ENCODE results near the gene PADI4. TPM values are rescaled to one million over a fixed set of nuclear protein-coding genes. Genes with fewer than 3 reads are reported as not detected.
A peak's percentile ranks its signal among the peaks of the same experiment; 100 is the strongest.

Gene PADI4
- total and polyA plus RNA-seq, 2 of the 4 experiments (the other 2 are of a cell fraction): not detected

GRCh38 chr1:17270891-17271765, 36.9 kb upstream of the PADI4 start:
- DNase-seq: no peak
- Histone ChIP-seq H4K5ac (ENCODE audit: low read depth, low read length) (no peak overlapping the region), H2AK5ac (ENCODE audit: low read depth, low read length) (no peak overlapping the region), H4K20me1 (ENCODE audit: insufficient read depth, low read length) (no peaks in the 10 kb centered on the region), H2BK20ac (ENCODE audit: low read depth, low read length) (no peak overlapping the region), H3K9me1 (ENCODE audit: insufficient read depth, low read length) (no peaks in the 10 kb centered on the region), H3K79me1 (ENCODE audit: low read depth in 1 of 2, low read length in 2 of 2) (no peaks in the 10 kb centered on the region), H3K9me3 (ENCODE audit: control insufficient read depth, insufficient read depth, low read length) (no peaks in the 10 kb centered on the region; the same call in 1 of the 2 replicates), H3K9ac (ENCODE audit: low read depth, low read length) (no peak overlapping the region), H2AFZ (replicated peaks; ENCODE audit: low read length, poor library complexity) (no peak overlapping the region), H3K27me3 (ENCODE audit: control insufficient read depth, insufficient read depth, low read length) (peaks cover 12% of the 10 kb centered on the region), H3K23ac (ENCODE audit: low read depth, low read length) (no peak overlapping the region), H3K4me1 (ENCODE audit: control insufficient read depth, insufficient read depth, low read length) (no peaks in the 10 kb centered on the region), H4K91ac (ENCODE audit: insufficient read depth, low read depth, low read length) (no peak overlapping the region), H3K36me3 (ENCODE audit: control insufficient read depth, insufficient read depth, low read length) (no peaks in the 10 kb centered on the region), H2BK15ac (ENCODE audit: low read depth, low read length) (no peak overlapping the region), H3K4me2 (ENCODE audit: low read depth, low read length) (no peak overlapping the region), H2BK120ac (ENCODE audit: low read depth, low read length) (no peak overlapping the region), H3K4ac (ENCODE audit: low read depth, low read length) (no peak overlapping the region), H3K18ac (ENCODE audit: low read depth, low read length) (no peak overlapping the region), H2BK5ac (ENCODE audit: low read depth, low read length, poor library complexity, severe bottlenecking) (no peak overlapping the region), H3K4me3 (ENCODE audit: insufficient read depth, low read depth, low read length) (no peak overlapping the region), H3K27ac (ENCODE audit: insufficient read depth, low read length) (no peak overlapping the region), H3K56ac (ENCODE audit: extremely low read depth, insufficient read depth, low read length) (no peak overlapping the region), H4K8ac (ENCODE audit: low read depth in 2 of 2, low read length in 2 of 2) (no peak overlapping the region), H2AK9ac (replicated peaks; ENCODE audit: low read depth, low read length, poor library complexity) (peak overlapping the region; percentile 5), H3K14ac (replicated peaks; ENCODE audit: low read depth, low read length) (no peak overlapping the region)
- 66% methylated on average over 5 of the region's 23 CpGs; no CpG with 5 or more reads in 1 of the 2 experiments for WGBS, 2 experiments (ENCODE audit: extremely low coverage in 2 of 2, insufficient read length in 1 of 2)
- TF ChIP-seq CEBPB (IDR thresholded peaks at IDR 0.05; ENCODE audit: low read depth, low read length) (no peak), RFX5 (IDR thresholded peaks at IDR 0.05; ENCODE audit: low read depth, low read length) (no peak), RAD21 (IDR thresholded peaks at IDR 0.05; ENCODE audit: low read length) (no peak), RCOR1 (IDR thresholded peaks at IDR 0.05; ENCODE audit: insufficient replicate concordance, low read length) (no peak), MAZ (IDR thresholded peaks at IDR 0.05; ENCODE audit: borderline replicate concordance, low read depth, low read length) (no peak), MAFK (IDR thresholded peaks at IDR 0.05; ENCODE audit: low read depth, low read length) (no peak), BHLHE40 (IDR thresholded peaks at IDR 0.05; ENCODE audit: low read depth, low read length) (no peak), SMC3 (IDR thresholded peaks at IDR 0.05; ENCODE audit: low read depth, low read length) (no peak)
- POLR2A ChIA-PET (ENCODE audit: unreplicated experiment): no interaction called here
- no peak for ATAC-seq (ENCODE audit: low read depth)
- intact Hi-C loops (cut with micrococcal nuclease) (no loop called here), dilution Hi-C loops (cut with HindIII; ENCODE audit: low sequenced_read_pairs, unreplicated experiment) (no loop called here), in situ Hi-C loops (cut with MboI; ENCODE audit: low sequenced_read_pairs) (no loop called here)
- BruUV-seq (replicated peaks): no TSS peak
- CTCF ChIA-PET: no interaction called here

All from IMR-90 (cell line).